ENCODE data around the gene GFOD1. TPM values are rescaled to one million over a fixed set of nuclear protein-coding genes. Genes with fewer than 3 reads are reported as not detected.

The GFOD1 gene
- total RNA-seq, 4 donors from 2014 or later = 12.2 to 78.2 (median 45.7) TPM

DNA sequence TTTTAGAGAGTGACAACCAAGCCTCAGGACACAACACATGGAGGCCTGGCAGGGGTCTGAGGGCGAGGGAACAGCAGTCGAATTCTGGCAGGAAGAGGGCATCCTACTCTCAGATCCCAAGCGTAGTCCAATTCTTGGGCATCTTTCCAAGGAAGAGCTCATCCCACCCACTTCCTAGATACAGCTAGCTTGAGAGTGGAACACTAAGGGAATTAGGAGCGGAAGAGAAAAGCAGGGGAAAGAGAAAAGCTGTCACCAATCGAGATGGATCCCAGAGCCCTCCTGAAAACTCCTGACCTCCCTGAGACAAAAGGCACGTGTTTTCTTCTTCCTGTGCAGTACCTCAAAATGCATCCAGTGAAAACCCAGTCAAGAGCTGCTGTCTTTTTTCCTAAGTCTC lies 67.1 kb downstream of the GFOD1 start:
- TF ChIP-seq, protein P1, sequence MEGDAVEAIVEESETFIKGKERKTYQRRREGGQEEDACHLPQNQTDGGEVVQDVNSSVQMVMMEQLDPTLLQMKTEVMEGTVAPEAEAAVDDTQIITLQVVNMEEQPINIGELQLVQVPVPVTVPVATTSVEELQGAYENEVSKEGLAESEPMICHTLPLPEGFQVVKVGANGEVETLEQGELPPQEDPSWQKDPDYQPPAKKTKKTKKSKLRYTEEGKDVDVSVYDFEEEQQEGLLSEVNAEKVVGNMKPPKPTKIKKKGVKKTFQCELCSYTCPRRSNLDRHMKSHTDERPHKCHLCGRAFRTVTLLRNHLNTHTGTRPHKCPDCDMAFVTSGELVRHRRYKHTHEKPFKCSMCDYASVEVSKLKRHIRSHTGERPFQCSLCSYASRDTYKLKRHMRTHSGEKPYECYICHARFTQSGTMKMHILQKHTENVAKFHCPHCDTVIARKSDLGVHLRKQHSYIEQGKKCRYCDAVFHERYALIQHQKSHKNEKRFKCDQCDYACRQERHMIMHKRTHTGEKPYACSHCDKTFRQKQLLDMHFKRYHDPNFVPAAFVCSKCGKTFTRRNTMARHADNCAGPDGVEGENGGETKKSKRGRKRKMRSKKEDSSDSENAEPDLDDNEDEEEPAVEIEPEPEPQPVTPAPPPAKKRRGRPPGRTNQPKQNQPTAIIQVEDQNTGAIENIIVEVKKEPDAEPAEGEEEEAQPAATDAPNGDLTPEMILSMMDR (IDR thresholded peaks at IDR 0.05) = no peak
- ATAC-seq (ENCODE audit: low FRiP score) (no peak), DNase-seq (ENCODE audit: low spot score) (no peak)

DNA sequence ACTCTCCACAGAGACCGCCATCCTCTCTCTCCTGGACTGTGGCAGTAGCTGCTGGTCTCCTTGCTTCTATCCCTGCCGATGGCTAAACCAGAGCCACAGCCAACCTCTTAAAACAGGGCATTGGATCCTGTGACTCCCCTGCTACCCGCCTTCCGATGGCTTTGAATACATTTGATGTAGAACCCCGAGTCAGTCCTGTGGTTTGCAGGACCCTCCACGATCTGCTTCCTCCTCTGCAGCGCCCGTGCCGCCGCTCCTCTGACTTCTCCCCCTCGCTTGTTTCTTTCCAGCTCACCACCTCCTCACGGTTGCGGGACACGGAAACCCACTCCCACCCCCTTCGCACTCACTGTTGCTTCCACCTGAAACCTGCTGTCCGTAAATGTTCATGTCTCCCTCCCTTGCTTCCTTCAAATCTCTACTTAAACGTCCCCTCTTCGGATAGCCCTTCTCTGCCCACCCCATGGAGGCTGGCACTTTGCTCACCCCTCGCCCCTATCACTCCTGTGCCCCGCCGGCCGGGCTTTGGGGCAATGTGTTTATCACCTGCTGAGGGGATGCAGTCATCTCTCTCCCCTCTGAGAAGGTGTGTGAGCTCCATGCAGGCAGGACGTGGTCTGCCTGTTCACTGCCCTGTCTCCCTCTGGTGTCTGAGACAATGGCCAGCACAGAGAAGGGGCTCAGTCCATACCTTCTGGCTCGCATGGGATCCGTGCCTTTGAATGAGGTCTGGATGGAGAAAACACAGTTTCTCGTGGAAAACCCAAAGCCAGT lies 67.8 kb downstream of the GFOD1 start:
- no peak for DNase-seq (ENCODE audit: low spot score)
- TF ChIP-seq, protein P1 (IDR thresholded peaks at IDR 0.05) = no peak
- no peak for ATAC-seq (ENCODE audit: low FRiP score)

DNA sequence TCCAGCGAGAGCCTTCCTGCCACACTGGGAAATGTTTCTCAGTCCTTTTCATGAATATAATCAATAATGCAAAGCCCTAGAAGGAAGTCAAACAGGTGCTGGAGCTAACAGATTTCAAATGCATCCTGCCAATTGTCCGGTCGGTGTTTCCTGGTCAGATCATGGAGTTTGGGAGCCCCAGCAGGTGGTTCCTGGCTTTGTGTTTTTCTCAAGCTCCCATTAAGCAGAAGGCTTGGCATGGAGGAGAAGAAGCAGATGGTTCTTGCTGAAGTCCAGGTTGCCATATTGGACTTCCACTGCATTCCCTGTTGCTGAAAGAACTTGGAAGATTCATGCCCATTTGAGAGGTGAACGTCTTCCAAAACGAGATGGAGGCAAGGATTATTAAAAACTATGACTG lies 68.6 kb downstream of the GFOD1 start:
- no peak for ATAC-seq (ENCODE audit: low FRiP score)
- TF ChIP-seq, protein P1 (IDR thresholded peaks at IDR 0.05) = no peak
- no peak for DNase-seq (ENCODE audit: low spot score)

DNA sequence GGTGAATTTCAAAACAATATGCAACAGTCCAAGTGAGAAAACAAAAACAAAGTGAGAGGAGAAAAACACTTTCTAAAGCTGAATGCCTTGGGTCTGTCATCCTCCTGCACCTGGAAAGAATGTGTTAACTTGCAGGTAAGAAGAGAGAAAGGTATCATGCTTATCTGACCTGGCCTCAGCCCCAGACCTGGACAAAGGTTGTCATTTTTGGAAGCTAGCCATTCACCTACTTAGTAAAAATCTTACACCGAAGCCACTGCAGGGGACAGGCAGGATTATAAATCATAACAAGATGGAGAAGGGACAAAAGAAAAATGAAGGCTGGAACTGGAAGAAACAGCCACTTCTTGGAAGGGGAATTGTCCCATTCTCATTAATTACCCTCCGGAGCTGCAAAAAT lies 69.4 kb downstream of the GFOD1 start:
- TF ChIP-seq, protein P1 (IDR thresholded peaks at IDR 0.05) = no peak
- ATAC-seq (ENCODE audit: low FRiP score) (no peak), DNase-seq (ENCODE audit: low spot score) (no peak)

DNA sequence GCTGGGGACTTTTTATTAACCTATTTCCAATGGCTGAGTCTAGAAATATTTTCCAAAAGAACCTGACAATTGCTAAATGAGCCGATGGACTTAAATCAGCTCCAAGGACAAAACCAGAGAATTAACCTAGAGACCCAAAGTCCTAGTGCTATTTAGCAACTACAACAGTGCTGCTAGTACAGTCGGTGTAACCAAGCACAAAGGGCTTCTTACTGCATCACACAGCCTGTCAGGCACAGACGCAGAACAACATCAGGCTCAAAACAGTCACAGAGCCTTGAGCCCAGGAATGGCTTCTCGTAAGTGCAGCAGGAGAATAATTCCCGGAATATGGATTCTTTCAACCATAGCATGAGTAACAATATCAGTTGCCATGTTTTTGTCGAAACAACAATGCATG lies 70.0 kb downstream of the GFOD1 start:
- no peak for ATAC-seq (ENCODE audit: low FRiP score)
- TF ChIP-seq, protein P1 (IDR thresholded peaks at IDR 0.05) = no peak
- DNase-seq (ENCODE audit: low spot score) = no peak

DNA sequence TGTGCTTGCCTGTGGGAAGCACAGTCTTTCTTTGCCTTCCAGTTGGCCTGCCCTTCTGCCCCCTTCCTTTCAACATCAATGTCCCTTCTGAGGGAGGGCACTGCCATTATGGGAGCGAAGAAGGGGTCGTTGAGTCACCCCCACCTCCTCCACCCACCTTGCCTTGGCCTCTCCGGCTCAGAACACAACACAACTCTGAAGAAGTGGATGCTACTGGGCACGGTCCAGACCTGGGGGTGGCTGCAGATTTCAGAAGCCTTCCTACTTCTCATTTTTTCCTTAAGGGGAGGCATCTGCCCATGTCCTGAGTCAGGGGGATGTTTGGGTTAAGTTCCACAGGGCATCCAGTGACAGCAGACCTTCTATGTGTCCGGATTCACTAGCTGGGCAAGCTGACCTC lies 72.1 kb downstream of the GFOD1 start:
- TF ChIP-seq, protein P1 (IDR thresholded peaks at IDR 0.05) = no peak

DNA sequence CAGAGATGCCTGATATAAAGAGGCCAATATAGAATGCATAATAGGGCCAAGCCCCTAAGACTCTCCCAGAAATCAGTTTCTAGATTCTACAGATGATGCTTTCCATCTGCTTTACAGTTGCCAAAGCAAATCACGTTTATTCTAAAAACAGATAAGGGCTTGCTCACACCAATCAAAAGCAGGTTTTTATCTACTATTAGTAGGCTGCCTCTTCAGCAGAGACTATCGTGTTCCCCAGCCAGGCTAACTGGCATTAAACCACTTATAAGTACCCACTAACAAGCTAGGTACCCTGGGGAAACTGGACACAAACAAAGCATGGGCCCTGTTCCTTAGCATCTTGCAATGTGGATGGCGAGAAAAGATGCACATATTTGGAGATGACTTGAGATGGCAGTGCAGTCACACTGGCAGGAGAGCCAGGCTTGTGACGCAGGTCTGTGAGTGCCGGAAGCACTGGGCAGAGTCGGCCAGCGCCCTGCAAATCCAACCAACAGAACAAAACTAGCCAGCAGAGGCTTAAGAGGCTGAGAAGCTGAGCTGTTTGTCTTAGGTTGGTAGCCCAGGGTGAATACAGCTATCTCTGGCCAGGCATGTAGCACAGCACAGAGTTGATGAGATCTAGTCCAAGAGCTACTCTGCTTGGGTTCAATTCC lies 73.4 kb downstream of the GFOD1 start:
- peak; percentile 15 for ATAC-seq (ENCODE audit: low FRiP score)

More for the DNA sequence above, 72.1 kb downstream of the GFOD1 start:
- ATAC-seq (ENCODE audit: low FRiP score) (no peak), DNase-seq (ENCODE audit: low spot score) (no peak)

More for the DNA sequence above, 73.4 kb downstream of the GFOD1 start:
- DNase-seq (ENCODE audit: low spot score) = no peak
- TF ChIP-seq, protein P1 (IDR thresholded peaks at IDR 0.05) = no peak

All from omental fat pad (tissue), 4 donors.